Thyroid gland (tissue), 4 donors: ENCODE measurements around the gene TMEM254.
"Not testable (repeated sequence)": the region's sequence is repeated elsewhere in the genome, so short reads cannot be mapped to it uniquely, and the experiment has no call there.

Experiments
- CTCF ChIP-seq, 6 experiments: fragments of 200-600 bp in 3 of 6; fragments of 450-650 bp in 3 of 6; sonication (generic) in 3 of 6; IDR thresholded peaks; one replicate each; pipeline ENCODE4 v1.5.1; 2016 to 2019; ENCODE audit warnings: antibody characterized with exemption in 6 of 6, mild to moderate bottlenecking in 2 of 6, inconsistent platforms in 1 of 6, moderate library complexity in 1 of 6
- POLR2A ChIP-seq, 2 donors: fragments of 450-650 bp; IDR thresholded peaks; one replicate each; pipeline ENCODE4 v1.6.1; 2017; ENCODE audit warnings: antibody characterized with exemption in 2 of 2, mild to moderate bottlenecking in 2 of 2, moderate library complexity in 1 of 2

DNA sequence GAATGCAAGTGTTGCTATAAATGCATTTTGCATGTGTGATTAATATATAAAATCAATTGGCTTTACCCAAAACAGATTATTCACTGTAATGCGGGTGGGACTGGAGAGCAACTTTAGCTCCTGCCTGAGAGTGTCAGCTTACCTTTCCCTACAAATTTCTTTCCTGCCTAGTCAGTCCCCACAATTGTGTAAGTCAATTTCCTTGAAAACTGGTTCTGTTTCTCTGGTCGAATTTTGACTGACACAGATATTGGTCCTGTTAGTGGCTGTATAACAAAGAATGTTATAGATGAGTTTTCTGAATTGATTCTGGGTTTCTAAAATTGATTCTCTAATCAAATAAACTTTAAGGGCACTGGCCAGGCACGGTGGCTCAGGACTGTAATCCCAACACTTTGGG lies 43.0 kb upstream of the TMEM254 start:
- TF ChIP-seq CTCF, POLR2A (IDR thresholded peaks at IDR 0.05): not testable (repeated sequence)
